KMS-11 (cell line): ENCODE measurements around the gene CPNE1.

Experiments
- H2AFZ ChIP-seq: fragments of 200-600 bp; sonication (generic); 2 replicates; pipeline ENCODE4 v1.6.1; 2016; ENCODE audit warnings: antibody characterized with exemption, mixed run types, low read depth
- H3K27ac ChIP-seq: fragments of 200-600 bp; sonication (generic); 2 replicates; pipeline ENCODE4 v1.6.1; 2016; ENCODE audit warnings: mild to moderate bottlenecking, mixed run types
- H3K27me3 ChIP-seq: fragments of 200-600 bp; sonication (generic); 2 replicates; pipeline ENCODE4 v1.6.1; 2017; ENCODE audit warnings: mild to moderate bottlenecking, low read depth, mixed run types, moderate library complexity; ENCODE audit not compliant: insufficient read depth
- H3K36me3 ChIP-seq: fragments of 200-600 bp; sonication (generic); 2 replicates; pipeline ENCODE4 v1.6.1; 2017; ENCODE audit warnings: mild to moderate bottlenecking, mixed run types; ENCODE audit not compliant: insufficient read depth
- H3K4me1 ChIP-seq: fragments of 200-600 bp; sonication (generic); 2 replicates; pipeline ENCODE4 v1.6.1; 2016; ENCODE audit warnings: mild to moderate bottlenecking, low read depth, mixed run types; ENCODE audit not compliant: poor library complexity, severe bottlenecking
- H3K4me2 ChIP-seq: fragments of 200-600 bp; sonication (generic); 2 replicates; pipeline ENCODE4 v1.7.0; 2016; ENCODE audit warnings: mild to moderate bottlenecking, mixed run types
- H3K4me3 ChIP-seq: fragments of 200-600 bp; sonication (generic); IDR thresholded peaks from 2 replicates; pipeline ENCODE4 v1.6.1; 2017; ENCODE audit warnings: low read depth, low read length, mixed read lengths; ENCODE audit not compliant: insufficient read depth
- H3K79me2 ChIP-seq: fragments of 200-600 bp; sonication (generic); 2 replicates; pipeline ENCODE4 v1.6.1; 2016; ENCODE audit warnings: low read depth, mixed run types; ENCODE audit not compliant: insufficient read depth
- H3K9ac ChIP-seq: fragments of 200-600 bp; sonication (generic); 2 replicates; pipeline ENCODE4 v1.6.1; 2016; ENCODE audit warnings: mild to moderate bottlenecking, mixed run types
- H4K20me1 ChIP-seq: fragments of 200-600 bp; sonication (generic); 2 replicates; pipeline ENCODE4 v1.6.1; 2016; ENCODE audit warnings: mild to moderate bottlenecking, mixed run types; ENCODE audit not compliant: insufficient read depth
- CTCF ChIP-seq: fragments of 200-600 bp; sonication (generic); conservative IDR thresholded peaks from 2 replicates; pipeline ENCODE4 v1.6.1; 2017; ENCODE audit warnings: low read depth, mild to moderate bottlenecking, antibody characterized with exemption, low read length, moderate library complexity, mixed read lengths

Gene CPNE1

GRCh38 chr20:35578469-35578868 lies 86.2 kb downstream of the CPNE1 start:
- H3K4me2 ChIP-seq = no peak overlapping the region
- H2AFZ ChIP-seq = no peak overlapping the region
- H3K9ac ChIP-seq = no peak overlapping the region
- H3K27ac ChIP-seq = no peak overlapping the region
- no peak overlapping the region for H3K4me3 ChIP-seq
- no peaks in the 10 kb centered on the region for H3K27me3 ChIP-seq
- no peaks in the 10 kb centered on the region for H4K20me1 ChIP-seq
- H3K4me1 ChIP-seq = no peaks in the 10 kb centered on the region
- no peak for TF ChIP-seq CTCF
- no peaks in the 10 kb centered on the region for H3K79me2 ChIP-seq
- H3K36me3 ChIP-seq = no peaks in the 10 kb centered on the region

- Histone ChIP-seq H2AFZ (no peak overlapping the region), H3K4me3 (no peak overlapping the region), H3K36me3 (no peaks in the 10 kb centered on the region), H4K20me1 (no peaks in the 10 kb centered on the region), H3K27me3 (no peaks in the 10 kb centered on the region), H3K27ac (no peak overlapping the region), H3K4me1 (no peaks in the 10 kb centered on the region), H3K9ac (no peak overlapping the region), H3K79me2 (no peaks in the 10 kb centered on the region), H3K4me2 (no peak overlapping the region)
- no peak for TF ChIP-seq CTCF
Observed at GRCh38 chr20:35576816-35577215, 87.9 kb downstream of the CPNE1 start.
